Brain pericyte (primary cell): ENCODE results near the gene TNFRSF25.
"Not testable (repeated sequence)": the region's sequence is repeated elsewhere in the genome, so short reads cannot be mapped to it uniquely, and the experiment has no call there.

ENCODE experiments used
- DNase-seq: peaks from one replicate; pipeline ENCODE4 v3.0.0-alpha.2; 2012; ENCODE audit warnings: low read depth, low spot score

The TNFRSF25 gene

DNA sequence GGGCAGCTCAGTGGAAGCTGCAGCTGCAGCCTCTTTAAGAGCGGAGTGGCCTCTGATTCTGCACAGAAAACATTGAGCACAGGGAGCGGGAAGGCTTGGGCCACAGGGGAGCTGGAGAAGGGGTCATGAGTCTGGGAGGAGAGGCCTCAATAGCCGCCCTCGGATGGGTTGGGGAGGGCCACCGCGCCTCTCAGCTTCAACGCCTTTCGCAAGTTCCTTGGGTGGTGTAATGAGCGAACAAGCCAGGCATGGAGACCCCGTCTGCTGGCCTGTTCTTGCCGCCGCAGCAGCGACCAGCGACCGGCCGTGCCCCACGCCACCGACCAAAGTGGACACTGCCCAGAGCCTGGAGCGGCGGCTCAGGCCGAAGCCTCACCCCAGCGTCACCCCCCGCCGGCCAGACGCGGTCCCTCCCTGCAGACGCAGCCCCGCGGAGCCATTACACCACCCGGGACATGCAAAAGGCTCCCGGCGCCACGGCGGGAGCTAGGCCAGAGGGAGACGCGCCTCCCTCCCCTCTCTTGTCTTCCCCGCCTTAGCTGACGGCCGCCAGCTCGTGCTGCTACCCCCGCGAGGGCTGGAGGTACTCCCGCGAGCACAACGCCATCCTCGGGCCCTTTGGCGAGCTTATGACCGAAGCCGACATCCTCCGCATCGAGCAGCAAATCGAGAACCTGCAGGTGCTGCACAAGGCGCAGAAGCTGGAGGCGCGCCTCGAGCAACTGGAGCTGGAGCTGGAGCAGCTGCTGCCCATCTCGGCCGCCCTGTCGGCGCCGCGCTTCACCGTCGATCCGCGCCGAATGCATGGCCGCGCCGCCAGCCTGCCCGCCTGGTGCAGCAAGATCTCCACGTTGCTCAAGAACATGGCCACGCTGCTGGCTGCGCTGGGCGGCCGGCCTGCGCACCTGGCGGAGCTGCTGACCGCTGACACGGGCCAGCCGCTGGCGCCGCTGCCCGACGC is 11.8 kb downstream of the TNFRSF25 start:
- DNase-seq = not testable (repeated sequence)

- DNase-seq = no peak
Observed at GRCh38 chr1:6450943-6451373, 15.0 kb downstream of the TNFRSF25 start.

- DNase-seq = not testable (repeated sequence)
Observed at GRCh38 chr1:6450486-6450885, 15.5 kb downstream of the TNFRSF25 start.

DNA sequence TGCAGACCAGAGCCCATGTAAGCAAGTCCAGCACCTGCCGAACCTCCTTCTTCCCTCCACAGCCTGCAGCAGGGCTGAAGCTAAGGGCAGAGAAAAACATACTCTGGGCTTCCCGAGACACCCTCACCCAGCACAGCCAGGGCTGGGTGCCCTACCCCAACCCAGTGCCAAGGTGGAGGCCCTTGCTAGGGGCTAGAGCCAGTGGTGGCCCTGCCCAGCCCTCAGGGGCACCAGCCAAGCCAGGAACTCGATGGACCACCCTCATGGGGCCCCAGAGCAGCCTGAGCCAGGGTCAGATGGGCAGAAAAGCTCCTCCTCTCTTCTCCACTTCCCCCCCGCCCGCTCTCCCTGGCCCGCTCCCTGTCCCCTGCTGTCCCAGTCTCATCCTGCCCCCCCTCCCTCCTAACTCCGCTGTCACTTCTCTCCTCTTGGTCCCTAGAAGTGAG is 15.9 kb downstream of the TNFRSF25 start:
- no peak for DNase-seq

GRCh38 chr1:6448749-6449631 is 17.0 kb downstream of the TNFRSF25 start:
- no peak for DNase-seq

DNA sequence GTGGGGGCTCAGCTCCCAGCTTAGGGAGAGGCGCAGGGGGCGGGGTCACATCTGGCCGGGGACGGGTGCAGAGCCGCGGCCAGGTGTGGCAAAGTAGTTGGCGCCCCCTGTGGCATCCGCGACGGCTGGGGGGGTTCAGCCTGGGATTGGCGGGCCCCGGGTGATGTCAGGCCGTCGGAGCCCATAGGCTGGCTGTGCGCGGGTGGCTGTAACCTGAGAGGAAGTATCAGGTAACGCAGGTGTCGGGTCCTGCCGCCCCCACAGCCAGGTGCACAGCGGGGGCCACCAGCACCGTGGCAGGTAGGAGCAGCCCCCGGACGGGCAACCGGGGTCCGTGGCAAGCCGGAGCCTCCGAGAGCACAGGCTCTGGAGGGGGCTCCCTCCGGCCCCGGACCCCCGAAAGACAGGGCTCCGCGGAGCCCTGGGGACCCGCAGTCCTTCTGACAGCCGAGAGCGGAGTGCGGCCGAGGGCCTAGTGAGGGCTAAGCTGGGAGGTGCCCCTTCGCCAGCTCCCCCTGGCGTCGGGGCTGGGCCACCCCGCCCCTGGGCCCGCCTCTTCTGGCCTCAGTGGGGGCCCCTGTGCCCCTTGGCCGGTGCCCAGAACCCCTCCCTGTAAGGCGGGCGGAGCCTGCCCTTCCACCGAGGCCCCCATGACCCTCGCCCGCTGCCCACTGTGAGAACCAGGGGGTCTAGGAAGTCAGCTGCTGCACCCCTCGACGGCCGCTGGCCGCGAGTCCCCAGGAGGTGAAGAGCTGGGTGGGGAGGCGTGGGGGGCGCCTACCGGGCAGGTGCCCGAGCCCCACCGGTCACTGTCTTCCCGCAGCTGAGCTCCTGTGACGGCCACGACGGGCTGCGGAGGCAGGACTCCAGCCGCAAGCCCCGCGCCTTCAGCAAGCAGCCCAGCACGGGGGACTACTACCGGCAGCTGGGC is 17.9 kb downstream of the TNFRSF25 start:
- no peak for DNase-seq

DNA sequence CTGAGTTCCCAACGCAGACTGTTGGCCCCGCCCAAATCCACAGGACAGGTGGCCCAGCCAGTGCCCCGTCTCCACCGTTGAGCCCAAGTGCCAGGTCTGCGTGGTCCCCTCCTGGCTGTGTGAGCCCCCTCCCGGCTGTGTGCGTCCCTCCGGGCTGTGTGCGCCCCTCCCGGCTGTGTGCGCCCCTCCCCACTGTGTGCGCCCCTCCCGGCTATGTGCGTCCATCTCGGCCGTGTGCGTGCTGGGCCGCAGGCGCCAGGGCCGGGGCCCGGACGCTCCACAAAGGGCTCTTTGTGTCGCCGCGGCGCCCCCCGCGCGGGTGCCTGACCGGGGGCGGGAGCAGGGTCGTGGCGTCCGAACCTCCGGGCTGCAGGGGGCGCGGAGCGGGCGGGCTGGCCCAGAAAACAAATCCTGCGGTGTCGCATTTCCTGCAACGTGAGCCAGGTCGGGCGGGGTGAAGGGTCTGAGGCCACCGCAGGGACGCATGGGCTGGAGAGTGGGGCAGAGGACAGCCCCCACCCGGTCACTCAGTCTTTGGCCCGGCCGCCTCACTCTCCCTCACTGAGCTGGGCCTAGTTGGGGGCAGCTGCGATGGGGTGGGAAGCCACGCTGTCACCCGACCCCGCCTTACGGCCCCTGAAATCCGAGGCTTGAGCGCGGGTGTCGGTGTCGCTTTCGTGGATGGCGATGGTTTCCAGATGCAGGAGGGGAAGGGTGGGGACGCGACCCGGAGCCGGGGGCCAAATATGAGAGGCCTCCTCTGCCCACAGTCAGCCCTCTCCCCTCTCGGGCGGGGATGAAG is 18.8 kb downstream of the TNFRSF25 start:
- no peak for DNase-seq

- DNase-seq = no peak
Observed at GRCh38 chr1:6446665-6447015, 19.3 kb downstream of the TNFRSF25 start.

DNA sequence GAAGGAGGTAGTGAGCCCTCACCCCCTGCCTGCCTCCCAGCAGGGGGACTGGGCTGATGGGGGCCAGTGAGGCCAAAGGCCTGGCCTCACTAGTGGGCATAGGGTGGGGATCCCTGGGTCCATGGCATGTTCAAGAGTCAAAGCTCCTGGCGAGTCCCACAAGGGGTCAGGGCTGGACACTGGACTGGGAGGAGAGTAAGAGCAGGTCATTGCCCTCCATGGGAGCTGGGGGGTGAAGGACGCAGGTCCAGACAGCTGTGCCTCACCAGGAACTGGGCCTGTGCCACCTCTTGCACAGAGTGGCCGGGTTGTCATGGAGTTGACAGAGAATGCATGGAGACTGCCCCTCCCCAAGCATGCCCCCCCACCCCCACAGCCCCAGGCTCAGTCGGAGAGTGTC is 20.0 kb downstream of the TNFRSF25 start:
- not testable (repeated sequence) for DNase-seq

DNA sequence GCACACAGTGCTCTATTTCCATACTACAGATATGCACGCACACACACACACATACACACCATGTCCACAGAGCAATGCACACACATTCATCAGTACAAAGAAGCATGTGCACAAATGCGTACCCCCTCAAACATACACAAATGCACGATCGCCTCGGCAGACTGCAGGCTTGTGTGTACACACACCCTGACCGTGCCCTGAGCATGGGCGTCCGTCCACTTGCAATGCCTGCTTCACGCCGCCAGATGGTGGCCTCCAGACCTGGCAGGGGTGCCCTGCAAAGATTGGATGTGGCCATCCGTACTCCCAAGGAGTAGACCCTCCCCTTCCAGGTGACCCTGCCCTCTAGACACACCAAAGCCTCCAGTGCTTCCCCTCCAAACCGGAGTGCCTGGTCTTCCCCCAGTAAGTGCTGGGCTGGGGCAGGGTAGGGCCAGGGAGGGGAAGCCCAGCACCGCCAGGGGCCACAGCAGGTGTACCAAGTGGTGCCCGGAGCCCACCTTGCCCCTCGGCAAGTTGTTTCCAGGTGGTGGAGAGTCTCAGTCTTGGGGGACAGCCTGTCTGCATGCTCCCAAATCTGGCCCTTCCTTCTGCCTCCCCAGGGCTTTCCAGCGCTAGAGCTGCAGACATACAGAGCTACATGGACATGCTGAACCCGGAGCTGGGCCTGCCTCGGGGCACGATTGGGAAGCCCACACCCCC is 20.8 kb downstream of the TNFRSF25 start:
- DNase-seq = no peak

DNA sequence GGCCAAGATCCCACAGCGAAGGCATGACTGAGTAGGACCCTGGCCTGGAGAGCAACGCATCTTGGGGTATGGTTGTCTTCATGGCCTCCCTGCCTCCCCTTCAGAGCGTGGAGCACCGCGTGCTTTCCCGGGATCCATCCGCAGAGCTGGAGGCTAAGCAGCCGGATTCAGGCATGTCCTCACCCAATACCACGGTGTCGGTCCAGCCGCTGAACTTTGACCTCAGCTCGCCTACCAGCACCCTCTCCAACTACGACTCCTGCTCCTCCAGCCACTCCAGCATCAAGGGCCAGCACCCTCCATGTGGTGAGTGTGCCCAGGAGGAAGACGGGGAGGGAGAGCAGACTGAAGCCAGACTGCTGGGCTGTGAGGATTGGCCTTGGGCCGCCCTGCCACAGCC is 21.6 kb downstream of the TNFRSF25 start:
- DNase-seq = no peak

DNA sequence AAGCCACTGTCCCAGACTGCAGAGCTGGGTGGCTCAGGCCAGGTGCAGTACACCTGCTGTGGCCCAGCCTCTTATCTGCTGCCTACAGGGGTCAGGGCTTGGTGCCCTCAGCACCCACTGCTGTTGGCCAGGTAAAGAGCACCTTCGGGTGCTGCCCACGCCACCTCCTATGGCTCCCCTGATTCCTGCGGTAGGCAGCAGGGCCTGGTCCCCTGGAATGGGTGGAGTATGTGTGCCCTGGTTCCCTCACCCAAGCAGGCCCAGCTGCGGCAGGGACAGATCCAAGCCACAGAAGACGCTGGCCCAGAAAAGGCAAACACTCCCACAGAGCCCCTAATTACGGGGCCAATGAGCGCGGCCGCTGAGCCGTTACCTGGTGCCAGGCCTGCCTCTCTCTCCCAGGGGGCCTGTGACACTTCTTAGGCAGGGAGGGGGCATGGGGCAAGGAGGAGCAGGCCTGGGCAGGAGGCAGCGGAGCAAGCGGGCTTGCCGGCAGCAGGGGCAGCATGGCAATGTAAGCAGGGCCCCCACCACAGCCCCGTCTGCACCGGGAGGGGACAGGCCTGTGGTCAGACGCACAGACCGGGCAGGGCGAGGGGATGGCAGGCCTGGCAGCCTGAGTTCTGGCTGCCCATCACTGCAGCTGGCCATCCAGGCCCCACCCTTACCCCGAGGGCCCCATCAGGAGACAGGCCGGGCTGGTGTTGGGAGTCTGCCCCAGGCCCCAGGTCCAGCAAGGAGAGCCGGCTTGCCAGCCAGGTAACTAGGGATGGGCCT is 22.4 kb downstream of the TNFRSF25 start:
- DNase-seq = no peak

DNA sequence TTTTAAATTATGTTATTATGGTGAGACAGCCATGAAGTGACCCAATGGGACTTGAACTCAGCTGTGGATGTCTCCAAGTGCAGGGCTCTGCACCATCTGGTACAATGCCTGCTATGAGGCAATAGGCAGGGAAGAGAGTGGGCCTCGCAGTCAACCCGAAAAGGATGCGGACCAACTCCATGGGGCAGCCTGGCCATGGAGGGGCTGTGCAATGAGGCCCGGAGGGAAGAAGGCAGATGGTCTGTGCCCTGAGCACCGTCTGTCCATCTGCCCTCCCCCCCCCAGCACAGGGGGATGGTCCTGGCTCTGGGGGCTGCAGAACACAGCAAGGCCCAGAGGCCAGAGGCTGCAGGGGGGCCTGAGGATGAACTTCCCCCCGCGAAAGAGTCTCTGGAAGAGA is 24.4 kb downstream of the TNFRSF25 start:
- DNase-seq = no peak

GRCh38 chr1:6440198-6441126 is 25.5 kb downstream of the TNFRSF25 start:
- no peak for DNase-seq

GRCh38 chr1:6438047-6438525 is 27.9 kb downstream of the TNFRSF25 start:
- no peak for DNase-seq

GRCh38 chr1:6437012-6437700 is 28.8 kb downstream of the TNFRSF25 start:
- DNase-seq = not testable (repeated sequence)

DNA sequence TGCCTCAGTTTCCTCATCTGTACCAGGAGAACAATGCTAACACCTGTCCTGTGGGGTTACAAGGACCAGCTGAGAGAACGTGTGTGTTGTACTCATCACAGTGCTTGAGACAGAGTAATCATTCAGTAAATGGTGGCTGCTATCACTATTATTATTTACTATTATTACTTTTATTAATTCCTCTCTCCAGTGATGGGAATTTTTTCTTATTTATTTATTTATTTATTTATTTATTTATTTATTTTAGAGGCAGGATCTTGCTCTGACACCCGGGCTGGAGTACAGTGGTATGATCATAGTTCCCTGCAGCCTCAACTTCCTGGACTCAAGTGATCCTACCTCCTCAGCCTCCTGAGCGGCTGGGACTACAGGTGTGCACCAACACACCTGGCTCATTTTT is 29.7 kb downstream of the TNFRSF25 start:
- DNase-seq = not testable (repeated sequence)
